ENCODE data around the gene JSRP1. TPM values are rescaled to one million over a fixed set of nuclear protein-coding genes. Genes with fewer than 3 reads are reported as not detected.
A peak's percentile ranks its signal among the peaks of the same experiment; 100 is the strongest.

Gene JSRP1
- total and polyA plus RNA-seq, 2 donors from 2014 or later: 0.37 to 5.0 TPM

- H3K4me3 ChIP-seq (ENCODE audit: low read length in 3 of 3): no peak overlapping the region
- H3K36me3 ChIP-seq (ENCODE audit: control insufficient read depth in 2 of 3, insufficient read depth in 3 of 3, low read length in 3 of 3): peaks cover 0 to 11% (median 3%) of the 10 kb centered on the region in 3 donors
- peaks cover 0 to 10% (median 0%) of the 10 kb centered on the region in 3 donors for H3K4me1 ChIP-seq (ENCODE audit: control insufficient read depth in 2 of 3, insufficient read depth in 2 of 3, low read depth in 1 of 3, low read length in 3 of 3)
- FAIRE-seq (no peak), DNase-seq (no peak)
- no peak for TF ChIP-seq CTCF (IDR thresholded peaks at IDR 0.05; ENCODE audit: borderline replicate concordance, extremely low read depth, insufficient read depth)
- H3K27ac ChIP-seq (ENCODE audit: low read depth in 2 of 2, low read length in 2 of 2): peak overlapping the region in 1 of 2 donors; percentile 32
- H3K27me3 ChIP-seq (ENCODE audit: control insufficient read depth, insufficient read depth, low read length): no peaks in the 10 kb centered on the region
- H3K9me3 ChIP-seq (ENCODE audit: control insufficient read depth in 2 of 3, insufficient read depth in 1 of 3, low read length in 3 of 3): no peaks in the 10 kb centered on the region
- intact Hi-C loops (cut with DNase I): no loop called here
- no peak overlapping the region for H3K9ac ChIP-seq (ENCODE audit: low read length in 3 of 3)
These were observed 27.8 kb downstream of the JSRP1 start for GRCh38 chr19:2228157-2229030.

GRCh38 chr19:2227415-2228156 lies 28.6 kb downstream of the JSRP1 start:
- no peak for TF ChIP-seq CTCF (IDR thresholded peaks at IDR 0.05; ENCODE audit: borderline replicate concordance, extremely low read depth, insufficient read depth)
- intact Hi-C loops (cut with DNase I): no loop called here
- DNase-seq (no peak), FAIRE-seq (no peak)
- peaks cover 0 to 7% (median 0%) of the 10 kb centered on the region in 3 donors for H3K4me1 ChIP-seq (ENCODE audit: control insufficient read depth in 2 of 3, insufficient read depth in 2 of 3, low read depth in 1 of 3, low read length in 3 of 3)
- no peak overlapping the region for H3K4me3 ChIP-seq (ENCODE audit: low read length in 3 of 3)
- peaks cover 0 to 11% (median 3%) of the 10 kb centered on the region in 3 donors for H3K36me3 ChIP-seq (ENCODE audit: control insufficient read depth in 2 of 3, insufficient read depth in 3 of 3, low read length in 3 of 3)
- H3K27me3 ChIP-seq (ENCODE audit: control insufficient read depth, insufficient read depth, low read length): no peaks in the 10 kb centered on the region
- no peak overlapping the region for H3K9ac ChIP-seq (ENCODE audit: low read length in 3 of 3)
- H3K9me3 ChIP-seq (ENCODE audit: control insufficient read depth in 2 of 3, insufficient read depth in 1 of 3, low read length in 3 of 3): no peaks in the 10 kb centered on the region
- H3K27ac ChIP-seq (ENCODE audit: low read depth in 2 of 2, low read length in 2 of 2): no peak overlapping the region

- Histone ChIP-seq H3K4me3 (ENCODE audit: low read length in 3 of 3) (no peak overlapping the region), H3K4me1 (ENCODE audit: control insufficient read depth in 2 of 3, insufficient read depth in 2 of 3, low read depth in 1 of 3, low read length in 3 of 3) (peaks cover 0 to 7% (median 0%) of the 10 kb centered on the region in 3 donors), H3K9ac (ENCODE audit: low read length in 3 of 3) (no peak overlapping the region), H3K27ac (ENCODE audit: low read depth in 2 of 2, low read length in 2 of 2) (no peak overlapping the region), H3K27me3 (ENCODE audit: control insufficient read depth, insufficient read depth, low read length) (no peaks in the 10 kb centered on the region), H3K9me3 (ENCODE audit: control insufficient read depth in 2 of 3, insufficient read depth in 1 of 3, low read length in 3 of 3) (no peaks in the 10 kb centered on the region), H3K36me3 (ENCODE audit: control insufficient read depth in 2 of 3, insufficient read depth in 3 of 3, low read length in 3 of 3) (peaks cover 0 to 11% (median 3%) of the 10 kb centered on the region in 3 donors)
- FAIRE-seq (no peak), DNase-seq (no peak)
- no peak for TF ChIP-seq CTCF (IDR thresholded peaks at IDR 0.05; ENCODE audit: borderline replicate concordance, extremely low read depth, insufficient read depth)
- intact Hi-C loops (cut with DNase I): no loop called here
These were observed 29.3 kb downstream of the JSRP1 start for GRCh38 chr19:2226840-2227360.

Measured in kidney (tissue), 14 donors.